GM23338 (cell line): ENCODE results near the gene GABARAPL1. TPM values are rescaled to one million over a fixed set of nuclear protein-coding genes. Genes with fewer than 3 reads are reported as not detected.

Experiments
- ATAC-seq: fragments of 200-7000 bp; cut with Tn5 transposase; 3 replicates; pipeline ENCODE4 v1.9.1; 2020
- DNase-seq: peaks from one replicate; pipeline ENCODE4 v3.0.0-alpha.2; 2015; ENCODE audit warnings: low spot score
- H2AFZ ChIP-seq: fragments of 200-600 bp; sonication (generic); 2 replicates; pipeline ENCODE4 v1.8.0; 2016; ENCODE audit warnings: antibody characterized with exemption, mild to moderate bottlenecking, moderate library complexity
- H3F3A ChIP-seq: fragments of 200-600 bp; sonication (generic); replicated peaks from 2 replicates; pipeline ENCODE4 v1.8.0; 2017; ENCODE audit warnings: antibody characterized with exemption, mixed run types, low read depth
- H3K27ac ChIP-seq: fragments of 200-600 bp; sonication (generic); 2 replicates; pipeline ENCODE4 v1.6.1; 2016; ENCODE audit warnings: low read depth
- H3K27me3 ChIP-seq: fragments of 200-600 bp; sonication (generic); 2 replicates; pipeline ENCODE4 v1.8.0; 2016; ENCODE audit warnings: mild to moderate bottlenecking, mixed run types, moderate library complexity; ENCODE audit not compliant: insufficient read depth
- H3K36me3 ChIP-seq: fragments of 200-600 bp; sonication (generic); 2 replicates; pipeline ENCODE4 v1.8.0; 2016; ENCODE audit warnings: mild to moderate bottlenecking; ENCODE audit not compliant: insufficient read depth
- H3K4me1 ChIP-seq: fragments of 200-600 bp; sonication (generic); 2 replicates; pipeline ENCODE4 v1.8.0; 2016; ENCODE audit warnings: mild to moderate bottlenecking, moderate library complexity; ENCODE audit not compliant: insufficient read depth
- H3K4me2 ChIP-seq: fragments of 200-600 bp; sonication (generic); 2 replicates; pipeline ENCODE4 v1.7.1; 2017; ENCODE audit warnings: mixed run types
- H3K4me3 ChIP-seq: fragments of 200-600 bp; sonication (generic); 2 replicates; pipeline ENCODE4 v1.6.1; 2016; ENCODE audit warnings: mixed run types
- H3K79me2 ChIP-seq: fragments of 200-600 bp; sonication (generic); replicated peaks from 2 replicates; pipeline ENCODE4 v1.8.0; 2017; ENCODE audit warnings: mild to moderate bottlenecking; ENCODE audit not compliant: insufficient read depth
- H3K9me2 ChIP-seq: fragments of 200-600 bp; sonication (generic); 2 replicates; pipeline ENCODE4 v1.8.0; 2017; ENCODE audit not compliant: insufficient read depth
- H4K20me1 ChIP-seq: fragments of 200-600 bp; sonication (generic); replicated peaks from 2 replicates; pipeline ENCODE4 v1.8.0; 2017; ENCODE audit warnings: mild to moderate bottlenecking; ENCODE audit not compliant: insufficient read depth
- H3K27ac Mint-ChIP-seq: 2 replicates; pipeline ENCODE4 v1.8.0; 2020; ENCODE audit warnings: inconsistent platforms, mild to moderate bottlenecking, moderate library complexity, mixed read lengths
- H3K27me3 Mint-ChIP-seq: 3 replicates; pipeline ENCODE4 v1.8.0; 2022; ENCODE audit warnings: low read depth, mild to moderate bottlenecking, moderate library complexity, mixed read lengths, inconsistent platforms; ENCODE audit not compliant: insufficient read depth, poor library complexity
- H3K36me3 Mint-ChIP-seq: 3 replicates; pipeline ENCODE4 v1.8.0; 2021; ENCODE audit warnings: low read depth, mild to moderate bottlenecking, inconsistent platforms, moderate library complexity, mixed read lengths
- H3K4me1 Mint-ChIP-seq: 3 replicates; pipeline ENCODE4 v1.8.0; 2020; ENCODE audit warnings: mild to moderate bottlenecking, inconsistent platforms, mixed read lengths
- H3K4me3 Mint-ChIP-seq: 3 replicates; pipeline ENCODE4 v1.8.0; 2021; ENCODE audit warnings: moderate library complexity, mild to moderate bottlenecking, inconsistent platforms, mixed read lengths
- H3K9me3 Mint-ChIP-seq: 3 replicates; pipeline ENCODE4 v1.8.0; 2020; ENCODE audit warnings: moderate library complexity, mild to moderate bottlenecking, inconsistent platforms, mixed read lengths
- CREB1 ChIP-seq: fragments of 250-450 bp; sonication (Bioruptor Pico); IDR thresholded peaks from 2 replicates; pipeline ENCODE4 v1.5.0; 2020; ENCODE audit warnings: low read depth, mild to moderate bottlenecking, moderate library complexity
- CTCF ChIP-seq, 2 experiments: fragments of 200-600 bp in 1 of 2; sonication (generic) in 1 of 2; conservative IDR thresholded peaks; 2 replicates each; pipeline versions ENCODE4 v1.5.1 to v1.6.1; 2016 to 2017; ENCODE audit warnings: antibody characterized with exemption in 2 of 2, low read depth in 2 of 2, mild to moderate bottlenecking in 2 of 2, moderate library complexity in 1 of 2
- ETS1 ChIP-seq: IDR thresholded peaks from 2 replicates; pipeline ENCODE4 v1.6.1; 2016; ENCODE audit warnings: antibody characterized with exemption
- EZH2 ChIP-seq: fragments of 200-600 bp; sonication (generic); IDR thresholded peaks from one replicate; pipeline ENCODE4 v1.8.0; 2017; ENCODE audit warnings: antibody characterized with exemption, mild to moderate bottlenecking, low read depth; ENCODE audit not compliant: unreplicated experiment
- EZH2phosphoT487 ChIP-seq: fragments of 200-600 bp; sonication (generic); IDR thresholded peaks from one replicate; pipeline ENCODE4 v1.8.1; 2018; ENCODE audit warnings: antibody characterized with exemption; ENCODE audit not compliant: unreplicated experiment
- JUNB ChIP-seq: IDR thresholded peaks from one replicate; pipeline ENCODE4 v1.6.1; 2016; ENCODE audit warnings: antibody characterized with exemption; ENCODE audit not compliant: unreplicated experiment
- NANOG ChIP-seq: IDR thresholded peaks from 2 replicates; pipeline ENCODE4 v1.6.1; 2016; ENCODE audit warnings: antibody characterized with exemption, borderline replicate concordance
- POLR2AphosphoS5 ChIP-seq: IDR thresholded peaks from 2 replicates; pipeline ENCODE4 v1.6.1; 2016; ENCODE audit warnings: antibody characterized with exemption, low read depth
- REST ChIP-seq: IDR thresholded peaks from one replicate; pipeline ENCODE4 v1.6.1; 2018; ENCODE audit warnings: antibody characterized with exemption; ENCODE audit not compliant: unreplicated experiment
- STAT1 ChIP-seq: IDR thresholded peaks from one replicate; pipeline ENCODE4 v1.6.1; 2016; ENCODE audit warnings: antibody characterized with exemption; ENCODE audit not compliant: unreplicated experiment
- ZNF114 ChIP-seq: fragments of 250-450 bp; sonication (Bioruptor Pico); IDR thresholded peaks from 2 replicates; pipeline ENCODE4 v1.5.0; 2020; ENCODE audit warnings: mild to moderate bottlenecking, moderate library complexity
- ZNF331 ChIP-seq: fragments of 250-450 bp; sonication (Bioruptor Pico); IDR thresholded peaks from 2 replicates; pipeline ENCODE4 v1.5.0; 2020; ENCODE audit warnings: low read depth, mild to moderate bottlenecking, moderate library complexity
- ZNF462 ChIP-seq: fragments of 250-450 bp; sonication (Bioruptor Pico); IDR thresholded peaks from 2 replicates; pipeline ENCODE4 v1.5.0; 2020; ENCODE audit warnings: mild to moderate bottlenecking, moderate library complexity
- polyA plus RNA-seq: library from polyadenylated mRNA; unstranded; fragments of >200 nt; fragmentation: Nextera tagmentation; extraction: Ambion mirVana; gene quantifications from 2 replicates; pipeline ENCODE4 v1.2.1, GENCODE V29; 2016
- total RNA-seq: library from RNA; depleted of rRNA; stranded (reverse); fragments of >200 nt; shearing (Covaris generic); gene quantifications from 2 replicates; pipeline ENCODE4 v1.2.3, GENCODE V29; 2014

The GABARAPL1 gene
- total and polyA plus RNA-seq, 2 experiments from 2014 or later, result 35.7 to 77.8 TPM

DNA sequence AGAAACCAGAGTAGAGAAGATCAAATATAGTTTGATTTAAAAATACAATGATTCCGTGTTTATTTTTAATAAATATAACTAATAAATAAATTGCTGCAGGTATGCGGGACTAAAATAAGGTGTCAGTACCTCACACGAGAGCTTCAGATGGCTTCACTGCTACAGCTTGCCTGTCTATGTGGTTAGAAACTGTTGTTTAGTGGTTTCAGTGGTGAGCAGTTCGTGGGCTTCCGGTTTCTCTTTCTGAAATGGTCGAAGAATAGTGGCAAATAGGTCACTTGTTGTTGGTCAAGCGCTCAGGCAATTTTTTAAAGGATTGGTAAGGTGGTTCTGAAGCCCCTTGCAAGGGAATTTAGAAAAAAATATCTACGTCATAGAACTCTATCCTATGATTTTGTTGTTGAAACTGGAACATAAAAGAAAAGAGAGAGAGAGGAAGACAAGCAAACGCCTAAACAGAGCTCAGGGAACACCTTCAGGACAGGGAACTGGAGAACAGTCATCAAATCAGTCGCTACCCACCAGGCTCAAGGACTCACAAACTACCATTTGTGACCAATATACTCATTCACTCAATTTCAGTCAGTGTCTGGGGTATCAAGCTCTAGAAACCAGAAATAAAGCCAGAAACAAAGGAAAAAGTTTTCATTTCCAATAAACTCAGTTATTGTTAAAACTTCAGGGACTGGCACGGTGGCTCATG is 31.3 kb downstream of the GABARAPL1 start:
- Histone ChIP-seq H3K4me1 (peaks cover 19% of the 10 kb centered on the region), H3K9me2 (no peaks in the 10 kb centered on the region), H3F3A (no peaks in the 10 kb centered on the region), H3K79me2 (no peaks in the 10 kb centered on the region), H3K4me3 (no peak overlapping the region), H3K36me3 (no peaks in the 10 kb centered on the region), H3K4me2 (no peak overlapping the region), H2AFZ (no peak overlapping the region), H3K27me3 (no peaks in the 10 kb centered on the region), H3K27ac (no peak overlapping the region), H4K20me1 (no peaks in the 10 kb centered on the region)
- no peak overlapping the region for H3K27ac Mint-ChIP-seq
- peaks cover 15% of the 10 kb centered on the region for H3K4me1 Mint-ChIP-seq
- DNase-seq (no peak), ATAC-seq (no peak)
- no peaks in the 10 kb centered on the region for H3K36me3 Mint-ChIP-seq
- no peak for TF ChIP-seq STAT1
- no peak for TF ChIP-seq JUNB
- TF ChIP-seq ZNF462 (CRISPR knock-in tag), result no peak
- TF ChIP-seq POLR2AphosphoS5, result no peak
- no peak for TF ChIP-seq NANOG
- TF ChIP-seq ETS1, result no peak
- no peak for TF ChIP-seq CREB1 (CRISPR knock-in tag)
- no peak for TF ChIP-seq ZNF331
- TF ChIP-seq REST, result no peak
- TF ChIP-seq EZH2phosphoT487, result no peak
- TF ChIP-seq EZH2, result no peak
- TF ChIP-seq ZNF114, result no peak
- TF ChIP-seq CTCF (conservative IDR thresholded peaks at IDR 0.05; ENCODE audit: low read depth in 2 of 2), result no peak
- no peaks in the 10 kb centered on the region for H3K27me3 Mint-ChIP-seq
- no peak overlapping the region for H3K4me3 Mint-ChIP-seq
- no peaks in the 10 kb centered on the region for H3K9me3 Mint-ChIP-seq
